Adrenal gland (tissue), 12 donors: Measurements from ENCODE around the gene LPCAT3. TPM values are rescaled to one million over a fixed set of nuclear protein-coding genes. Genes with fewer than 3 reads are reported as not detected.

ENCODE experiments used
- DNase-seq, 7 donors: peaks; one replicate each; pipeline ENCODE4 v3.0.0-alpha.2; 2019 to 2020
- H3K27ac ChIP-seq, 5 donors: fragments of 200-600 bp; sonication (generic) in 4 of 5; 1 replicate in 3 of 5; 2 replicates in 2 of 5; pipeline versions ENCODE4 v1.5.1 to v1.8.0; 2016 to 2020; ENCODE audit warnings: mild to moderate bottlenecking in 1 of 5
- H3K27me3 ChIP-seq: fragments of 200-600 bp; 2 replicates; pipeline ENCODE4 v1.8.0; 2021
- H3K36me3 ChIP-seq, 2 donors: fragments of 200-600 bp; replicated peaks in 1 of 2; 1 replicate in 1 of 2; 2 replicates in 1 of 2; pipeline versions ENCODE4 v1.5.1 to v1.8.0; 2018 to 2022
- H3K4me1 ChIP-seq, 2 donors: fragments of 200-600 bp; replicated peaks in 1 of 2; 1 replicate in 1 of 2; 2 replicates in 1 of 2; pipeline versions ENCODE4 v1.5.1 to v1.8.0; 2018 to 2021
- H3K4me3 ChIP-seq, 4 donors: fragments of 200-600 bp; sonication (generic) in 3 of 4; one replicate each; pipeline ENCODE4 v1.5.1; 2016 to 2018
- H3K9me3 ChIP-seq, 3 donors: fragments of 200-600 bp; sonication (generic) in 1 of 3; replicated peaks in 1 of 3; 1 replicate in 2 of 3; 2 replicates in 1 of 3; pipeline versions ENCODE4 v1.5.1 to v1.8.0; 2016 to 2021
- POLR2A ChIP-seq, 2 donors: fragments of 450-650 bp; IDR thresholded peaks; one replicate each; pipeline ENCODE4 v1.6.1; 2017; ENCODE audit warnings: antibody characterized with exemption in 2 of 2, mild to moderate bottlenecking in 2 of 2, moderate library complexity in 1 of 2
- WGBS, 4 donors: extraction: QIAGEN DNeasy Blood & Tissue Kit in 2 of 4; methylation state at CpG; one replicate each; pipeline versions ENCODE4 v1.1.5 to v1.1.7; 2013 to 2017; 5-methylcytosine and 5-hydroxymethylcytosine counted together
- intact Hi-C, 2 donors: fragments of 100-400 bp; cut with DNase I; formaldehyde crosslinking; loops; one replicate each; pipeline versions ENCODE4 v1.14.1 to v1.15.0; 2022 to 2023
- polyA plus RNA-seq, 3 donors: library from polyadenylated mRNA; stranded (reverse); fragments of 200-250 nt in 2 of 3; fragments of 350-450 nt in 1 of 3; fragmentation: Illumina TruSeq in 1 of 3; extraction: RNeasy Lipid Tissue Mini Kit (QIAGEN cat#74804) in 1 of 3; gene quantifications; one replicate each; pipeline ENCODE4 v1.2.3, GENCODE V29; 2013 to 2014
- total RNA-seq, 9 donors: library from RNA; depleted of rRNA in 4 of 9; stranded (reverse); fragments of >200 nt in 4 of 9; fragments of 120-200 nt in 1 of 9; fragmentation: NEBNext Ultra II Directional in 1 of 9; extraction: Animal tissue kit (Norgen Biotek cat#: 25700) in 1 of 9; gene quantifications; one replicate each; pipeline versions ENCODE4 v1.1.0 to v1.2.4, GENCODE V29; 2013 to 2023
- TF ChIP-seq, protein P1 (sequence below), 6 experiments: fragments of 450-650 bp in 4 of 6; fragments of 200-600 bp in 2 of 6; sonication (generic) in 1 of 6; IDR thresholded peaks; 1 replicate in 5 of 6; 2 replicates in 1 of 6; pipeline versions ENCODE4 v1.5.1 to v1.8.0; 2016 to 2021; ENCODE audit warnings: antibody characterized with exemption in 6 of 6, mild to moderate bottlenecking in 2 of 6, moderate library complexity in 1 of 6
- donor health status: healthy with polysubstance abuse.
- donor health status: Bipolar disorder and iron deficiency.
- donor health status: DM: yes; HTN: yes; CAD: no.
- donor health status: DM: no; HTN: no; CAD: no.
- donor health status: DM: no; HTN: no; CAD: no.
- donor health status: DM: yes; HTN: yes; CAD: no.

The LPCAT3 gene
- total and polyA plus RNA-seq, 12 donors: 28.5 to 146 (median 74.0) TPM

DNA sequence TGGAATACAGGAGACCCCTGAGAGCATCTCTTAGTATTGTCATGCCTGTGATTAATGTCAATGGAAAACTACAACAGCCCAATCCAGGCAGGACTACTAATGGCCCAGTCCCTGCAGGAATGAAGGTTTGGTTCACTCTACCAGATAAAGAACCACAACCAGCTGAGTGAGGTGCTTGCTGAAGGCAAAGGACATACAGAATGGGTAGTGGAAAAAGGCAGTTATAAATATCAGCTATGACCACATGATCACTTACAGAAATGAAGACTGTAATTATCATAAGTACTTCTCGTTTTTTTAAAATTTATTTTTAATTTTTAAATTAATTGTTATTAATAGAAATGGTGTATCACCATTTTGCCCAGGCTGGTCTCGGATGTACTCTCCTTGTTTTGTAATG lies 17.2 kb upstream of the LPCAT3 start:
- no peak overlapping the region for H3K27ac ChIP-seq
- no peaks in the 10 kb centered on the region for H3K4me1 ChIP-seq
- no peak overlapping the region for H3K4me3 ChIP-seq
- TF ChIP-seq, protein P1, sequence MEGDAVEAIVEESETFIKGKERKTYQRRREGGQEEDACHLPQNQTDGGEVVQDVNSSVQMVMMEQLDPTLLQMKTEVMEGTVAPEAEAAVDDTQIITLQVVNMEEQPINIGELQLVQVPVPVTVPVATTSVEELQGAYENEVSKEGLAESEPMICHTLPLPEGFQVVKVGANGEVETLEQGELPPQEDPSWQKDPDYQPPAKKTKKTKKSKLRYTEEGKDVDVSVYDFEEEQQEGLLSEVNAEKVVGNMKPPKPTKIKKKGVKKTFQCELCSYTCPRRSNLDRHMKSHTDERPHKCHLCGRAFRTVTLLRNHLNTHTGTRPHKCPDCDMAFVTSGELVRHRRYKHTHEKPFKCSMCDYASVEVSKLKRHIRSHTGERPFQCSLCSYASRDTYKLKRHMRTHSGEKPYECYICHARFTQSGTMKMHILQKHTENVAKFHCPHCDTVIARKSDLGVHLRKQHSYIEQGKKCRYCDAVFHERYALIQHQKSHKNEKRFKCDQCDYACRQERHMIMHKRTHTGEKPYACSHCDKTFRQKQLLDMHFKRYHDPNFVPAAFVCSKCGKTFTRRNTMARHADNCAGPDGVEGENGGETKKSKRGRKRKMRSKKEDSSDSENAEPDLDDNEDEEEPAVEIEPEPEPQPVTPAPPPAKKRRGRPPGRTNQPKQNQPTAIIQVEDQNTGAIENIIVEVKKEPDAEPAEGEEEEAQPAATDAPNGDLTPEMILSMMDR (IDR thresholded peaks at IDR 0.05): no peak
- H3K36me3 ChIP-seq: no peaks in the 10 kb centered on the region
- intact Hi-C loops: no loop called here
- DNase-seq: no peak
- H3K27me3 ChIP-seq: no peaks in the 10 kb centered on the region
- no peaks in the 10 kb centered on the region for H3K9me3 ChIP-seq
- 50 to 66% (median 60%) methylated on average over 2 of the region's 2 CpGs for WGBS, 4 donors

DNA sequence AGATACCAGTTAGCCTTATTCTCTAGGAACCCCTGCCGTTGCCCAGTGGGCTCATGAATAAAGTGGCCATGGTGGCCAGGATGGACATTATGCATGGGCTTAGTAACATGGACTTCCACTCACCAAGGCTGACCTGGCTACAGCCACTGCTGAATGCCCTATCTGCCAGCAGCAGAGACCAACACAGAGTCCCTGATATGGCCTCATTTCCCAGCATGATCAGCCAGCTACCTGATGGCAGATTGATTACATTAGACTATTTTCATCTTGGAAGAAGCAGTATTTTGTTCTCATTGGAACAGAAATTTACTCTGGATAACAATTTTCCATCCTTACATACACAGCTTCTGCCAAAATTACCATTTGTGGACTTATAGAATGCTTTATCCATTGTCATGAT lies 16.2 kb upstream of the LPCAT3 start:
- whole genome bisulfite sequencing, 4 donors: 69 to 86% (median 78%) methylated on average over 1 of the region's 1 CpG
- H3K4me1 ChIP-seq: no peaks in the 10 kb centered on the region
- H3K4me3 ChIP-seq: no peak overlapping the region
- H3K9me3 ChIP-seq: no peaks in the 10 kb centered on the region
- intact Hi-C loops: no loop called here
- H3K36me3 ChIP-seq: no peaks in the 10 kb centered on the region
- H3K27ac ChIP-seq: no peak overlapping the region
- H3K27me3 ChIP-seq: no peaks in the 10 kb centered on the region
- DNase-seq: no peak
- no peak for TF ChIP-seq POLR2A (IDR thresholded peaks at IDR 0.05)
- TF ChIP-seq, protein P1 (IDR thresholded peaks at IDR 0.05): no peak

DNA sequence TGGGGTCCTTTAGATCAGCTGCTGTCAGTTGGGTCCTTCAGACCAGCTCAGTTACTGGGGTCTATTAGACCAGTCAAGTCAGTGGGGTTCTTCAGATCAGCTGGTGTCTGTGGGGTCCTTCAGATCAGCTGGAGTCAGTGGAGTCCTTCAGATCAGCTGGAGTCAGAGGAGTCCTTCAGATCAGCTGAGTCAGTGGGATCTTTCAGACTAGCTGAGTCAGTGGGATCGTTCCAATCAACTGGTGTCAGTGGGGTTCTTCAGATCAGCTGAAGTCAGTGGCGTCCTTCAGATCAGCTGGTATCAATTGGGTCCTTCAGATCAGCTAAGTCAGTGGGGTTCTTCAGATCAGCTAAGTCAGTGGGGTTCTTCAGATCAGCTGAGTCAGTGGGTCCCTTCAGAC lies 14.7 kb upstream of the LPCAT3 start:
- no peak for TF ChIP-seq POLR2A (IDR thresholded peaks at IDR 0.05)
- TF ChIP-seq, protein P1 (IDR thresholded peaks at IDR 0.05): no peak
- DNase-seq: no peak
- Histone ChIP-seq H3K4me3 (no peak overlapping the region), H3K27ac (no peak overlapping the region), H3K4me1 (no peaks in the 10 kb centered on the region), H3K27me3 (no peaks in the 10 kb centered on the region), H3K9me3 (no peaks in the 10 kb centered on the region), H3K36me3 (no peaks in the 10 kb centered on the region)
- 59 to 76% (median 72%) methylated on average over 2 of the region's 2 CpGs for WGBS, 4 donors
- intact Hi-C loops: no loop called here

DNA sequence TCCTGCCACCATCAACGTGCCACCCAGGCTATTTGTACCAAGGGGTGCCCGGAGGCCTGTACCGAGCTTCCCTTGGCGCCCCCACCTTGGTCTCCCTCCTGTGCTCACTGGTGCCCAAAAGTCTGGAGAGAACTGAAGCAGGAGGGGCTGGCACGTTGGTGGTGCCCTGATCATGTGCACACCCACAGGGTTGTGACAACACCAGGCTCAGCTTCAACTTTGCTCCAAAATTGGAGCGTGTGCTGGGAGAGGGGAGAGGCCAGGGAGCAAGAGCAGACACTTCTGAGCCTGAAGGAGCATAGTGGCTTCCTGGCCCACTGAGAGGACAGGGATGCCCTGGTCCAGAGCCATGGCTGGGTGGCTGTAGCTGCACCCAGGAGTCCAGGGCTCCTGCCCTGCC lies 13.0 kb upstream of the LPCAT3 start:
- intact Hi-C loops: no loop called here
- H3K27ac ChIP-seq: no peak overlapping the region
- TF ChIP-seq POLR2A (IDR thresholded peaks at IDR 0.05): no peak
- TF ChIP-seq, protein P1 (IDR thresholded peaks at IDR 0.05): no peak
- no peaks in the 10 kb centered on the region for H3K9me3 ChIP-seq
- no peaks in the 10 kb centered on the region for H3K4me1 ChIP-seq
- 60 to 85% (median 78%) methylated on average over 2 to 6 of the region's 6 CpGs for WGBS, 4 donors
- no peaks in the 10 kb centered on the region for H3K27me3 ChIP-seq
- DNase-seq: no peak
- H3K36me3 ChIP-seq: no peaks in the 10 kb centered on the region
- H3K4me3 ChIP-seq: no peak overlapping the region
